Measurements from ENCODE around the gene HDDC2.

Gene HDDC2

GRCh38 chr6:125251516-125252220, 50.1 kb downstream of the HDDC2 start:
- no peak for DNase-seq (ENCODE audit: low spot score)
- TF ChIP-seq CTCF (IDR thresholded peaks at IDR 0.05; ENCODE audit: extremely low read depth, missing control alignments), result no peak

GRCh38 chr6:125250511-125250910, 51.3 kb downstream of the HDDC2 start:
- TF ChIP-seq CTCF (IDR thresholded peaks at IDR 0.05; ENCODE audit: extremely low read depth, missing control alignments), result no peak
- no peak for DNase-seq (ENCODE audit: low spot score)

- no peak for TF ChIP-seq CTCF (IDR thresholded peaks at IDR 0.05; ENCODE audit: extremely low read depth, missing control alignments)
- no peak for DNase-seq (ENCODE audit: low spot score)
These were observed 53.6 kb downstream of the HDDC2 start for GRCh38 chr6:125248136-125248535.

GRCh38 chr6:125246566-125246965, 55.2 kb downstream of the HDDC2 start:
- DNase-seq (ENCODE audit: low spot score), result no peak
- TF ChIP-seq CTCF (IDR thresholded peaks at IDR 0.05; ENCODE audit: extremely low read depth, missing control alignments), result no peak

- no peak for DNase-seq (ENCODE audit: low spot score)
- TF ChIP-seq CTCF (IDR thresholded peaks at IDR 0.05; ENCODE audit: extremely low read depth, missing control alignments), result no peak
These were observed 56.1 kb downstream of the HDDC2 start for GRCh38 chr6:125245523-125246264.

- no peak for DNase-seq (ENCODE audit: low spot score)
- no peak for TF ChIP-seq CTCF (IDR thresholded peaks at IDR 0.05; ENCODE audit: extremely low read depth, missing control alignments)
These were observed 56.7 kb downstream of the HDDC2 start for GRCh38 chr6:125245109-125245508.

- TF ChIP-seq CTCF (IDR thresholded peaks at IDR 0.05; ENCODE audit: extremely low read depth, missing control alignments), result no peak
- no peak for DNase-seq (ENCODE audit: low spot score)
These were observed 64.0 kb downstream of the HDDC2 start for GRCh38 chr6:125237764-125238163.

Data from GM20000 (cell line).